ENCODE data around the gene CUX1.

Gene CUX1

DNA sequence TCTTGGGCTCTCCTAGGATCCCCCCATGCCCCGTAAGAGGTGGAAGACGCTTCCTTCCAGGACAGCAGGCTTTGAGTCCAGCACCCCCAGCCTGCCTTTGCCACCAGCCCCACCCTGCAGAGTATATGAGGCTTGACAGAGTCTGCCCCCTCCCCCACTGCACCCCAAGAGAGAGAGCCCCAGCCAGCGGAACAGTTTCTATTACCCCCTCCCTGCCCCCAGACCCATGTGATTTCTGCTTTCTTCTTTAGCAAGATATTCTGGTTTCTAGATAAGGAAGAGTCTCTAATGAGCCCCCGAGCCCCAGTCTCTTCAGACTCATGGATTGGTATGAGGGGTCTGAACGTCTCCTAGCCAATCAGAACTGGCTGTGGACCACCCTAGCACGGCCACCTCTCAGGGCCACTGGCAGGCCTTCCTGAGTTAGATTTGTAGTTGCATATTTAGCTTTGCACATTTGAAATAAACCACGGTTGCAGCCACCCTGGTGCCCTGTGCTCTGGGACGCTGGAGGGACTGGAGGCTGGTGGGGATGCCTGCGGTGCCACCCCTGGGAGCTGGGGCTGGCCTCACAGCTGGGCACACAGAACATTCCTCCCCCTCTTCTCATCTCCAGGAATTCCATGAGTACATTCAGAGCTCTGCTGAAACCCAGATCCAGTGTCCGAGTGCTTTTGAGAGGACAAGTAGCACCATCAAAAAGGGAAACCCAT lies 466.2 kb downstream of the CUX1 start:
- in situ Hi-C loops (cut with HindIII; ENCODE audit: low sequenced_read_pairs) = loop anchor here (10.0 kb wide), 1 partner anchor 131 kb away; no protein-coding TSS in a partner anchor
- no peak for DNase-seq (ENCODE audit: low read depth, low spot score)
- TF ChIP-seq, protein P1, sequence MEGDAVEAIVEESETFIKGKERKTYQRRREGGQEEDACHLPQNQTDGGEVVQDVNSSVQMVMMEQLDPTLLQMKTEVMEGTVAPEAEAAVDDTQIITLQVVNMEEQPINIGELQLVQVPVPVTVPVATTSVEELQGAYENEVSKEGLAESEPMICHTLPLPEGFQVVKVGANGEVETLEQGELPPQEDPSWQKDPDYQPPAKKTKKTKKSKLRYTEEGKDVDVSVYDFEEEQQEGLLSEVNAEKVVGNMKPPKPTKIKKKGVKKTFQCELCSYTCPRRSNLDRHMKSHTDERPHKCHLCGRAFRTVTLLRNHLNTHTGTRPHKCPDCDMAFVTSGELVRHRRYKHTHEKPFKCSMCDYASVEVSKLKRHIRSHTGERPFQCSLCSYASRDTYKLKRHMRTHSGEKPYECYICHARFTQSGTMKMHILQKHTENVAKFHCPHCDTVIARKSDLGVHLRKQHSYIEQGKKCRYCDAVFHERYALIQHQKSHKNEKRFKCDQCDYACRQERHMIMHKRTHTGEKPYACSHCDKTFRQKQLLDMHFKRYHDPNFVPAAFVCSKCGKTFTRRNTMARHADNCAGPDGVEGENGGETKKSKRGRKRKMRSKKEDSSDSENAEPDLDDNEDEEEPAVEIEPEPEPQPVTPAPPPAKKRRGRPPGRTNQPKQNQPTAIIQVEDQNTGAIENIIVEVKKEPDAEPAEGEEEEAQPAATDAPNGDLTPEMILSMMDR (IDR thresholded peaks at IDR 0.05; ENCODE audit: low read depth, low read length) = no peak
- H3K4me3 ChIP-seq (ENCODE audit: low read depth, low read length) = no peak overlapping the region

DNA sequence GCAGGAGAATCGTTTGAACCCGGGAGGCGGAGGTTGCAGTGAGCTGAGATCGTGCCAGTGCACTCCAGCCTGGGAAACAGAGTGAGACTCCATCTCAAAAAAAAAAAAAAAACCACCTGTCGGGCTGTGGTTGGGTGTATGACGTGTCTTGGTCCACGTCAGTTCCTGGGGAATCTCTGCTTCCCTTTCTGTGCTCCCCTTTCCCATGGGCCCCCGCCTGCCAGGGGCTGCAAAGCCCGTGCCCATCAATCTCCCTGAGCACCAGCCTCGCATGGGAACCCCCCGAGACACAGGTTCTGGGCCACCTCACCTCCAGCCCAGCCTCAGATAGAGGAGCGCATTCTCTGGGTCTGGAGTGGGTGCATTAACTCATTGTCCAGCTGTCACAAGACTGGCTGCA lies 467.0 kb downstream of the CUX1 start:
- no peak overlapping the region for H3K4me3 ChIP-seq (ENCODE audit: low read depth, low read length)
- no peak for DNase-seq (ENCODE audit: low read depth, low spot score)
- TF ChIP-seq, protein P1 (IDR thresholded peaks at IDR 0.05; ENCODE audit: low read depth, low read length) = no peak
- in situ Hi-C loops (cut with HindIII; ENCODE audit: low sequenced_read_pairs) = loop anchor here (10.0 kb wide), 1 partner anchor 130 kb away; no protein-coding TSS in a partner anchor

DNA sequence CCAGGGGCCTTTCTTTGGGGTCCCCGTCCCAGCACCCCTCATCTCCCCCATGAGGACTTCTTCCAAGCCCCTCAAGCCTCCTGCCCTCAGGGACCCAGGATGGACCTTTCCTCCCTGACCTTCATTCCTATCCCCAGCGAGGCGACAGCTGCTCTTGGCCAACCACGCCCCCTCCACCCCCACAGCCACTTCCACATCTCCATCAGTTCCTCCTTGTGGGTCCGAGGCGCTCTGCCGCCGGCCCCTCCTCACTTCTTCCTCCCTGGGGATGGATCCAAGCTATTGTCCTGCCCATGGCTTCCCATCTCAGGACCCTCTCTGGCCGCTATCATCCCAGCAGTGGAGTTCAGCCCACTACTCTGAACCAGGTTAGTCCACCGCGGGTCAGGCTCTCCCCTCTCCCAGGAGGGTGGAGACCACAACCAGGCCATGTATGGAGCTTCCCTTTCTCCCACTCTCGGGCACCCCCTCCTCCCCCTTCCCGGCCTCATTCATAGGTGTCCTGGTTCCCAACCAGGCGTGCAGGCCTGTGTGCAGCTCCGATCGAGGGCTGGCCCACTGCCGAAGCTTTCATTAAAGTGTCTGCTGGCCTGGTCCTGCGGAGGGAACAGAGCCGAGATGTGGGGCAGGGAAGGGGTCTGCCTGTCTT lies 467.6 kb downstream of the CUX1 start:
- in situ Hi-C loops (cut with HindIII; ENCODE audit: low sequenced_read_pairs) = loop anchor here (10.0 kb wide), 1 partner anchor 130 kb away; no protein-coding TSS in a partner anchor
- H3K4me3 ChIP-seq (ENCODE audit: low read depth, low read length) = no peak overlapping the region
- TF ChIP-seq, protein P1 (IDR thresholded peaks at IDR 0.05; ENCODE audit: low read depth, low read length) = no peak
- DNase-seq (ENCODE audit: low read depth, low spot score) = no peak

DNA sequence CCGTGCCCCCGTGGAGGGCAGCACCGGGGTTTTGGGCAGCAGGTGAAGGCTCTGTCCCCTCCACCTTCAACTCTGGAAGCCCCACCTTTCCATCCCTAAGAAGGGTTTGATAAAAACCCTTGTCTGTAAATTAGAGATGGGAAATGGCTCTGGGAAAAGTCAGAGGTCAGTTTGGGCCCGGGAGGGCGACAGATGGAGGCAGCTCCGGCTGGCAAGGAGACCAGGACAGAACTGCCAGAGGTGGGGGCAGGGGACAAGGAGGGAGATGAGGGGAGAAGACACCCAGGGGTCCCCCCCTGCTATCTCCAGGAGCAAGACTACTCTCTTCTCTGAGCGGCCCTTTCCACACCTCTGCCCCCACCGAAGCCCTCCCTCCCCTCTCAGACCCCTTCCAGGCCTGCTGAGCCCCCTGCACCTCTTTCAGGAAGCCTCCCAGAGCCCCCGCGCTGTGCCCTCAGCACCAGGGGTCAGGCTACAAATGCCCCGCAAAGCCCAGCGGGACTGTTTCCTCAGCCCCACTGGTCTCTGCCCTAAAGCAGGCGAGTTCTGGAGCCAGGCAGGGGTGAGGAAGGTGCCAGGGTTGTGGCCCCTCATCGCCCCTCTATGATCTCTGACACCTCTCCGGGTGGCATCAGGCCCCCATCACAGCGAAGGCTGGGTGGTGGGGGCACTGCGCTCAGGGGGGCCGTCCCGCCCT lies 468.3 kb downstream of the CUX1 start:
- no peak for DNase-seq (ENCODE audit: low read depth, low spot score)
- H3K4me3 ChIP-seq (ENCODE audit: low read depth, low read length) = peak overlapping the region; percentile 43
- TF ChIP-seq, protein P1 (IDR thresholded peaks at IDR 0.05; ENCODE audit: low read depth, low read length) = no peak
- in situ Hi-C loops (cut with HindIII; ENCODE audit: low sequenced_read_pairs) = loop anchor here (10.0 kb wide), 1 partner anchor 129 kb away; no protein-coding TSS in a partner anchor

DNA sequence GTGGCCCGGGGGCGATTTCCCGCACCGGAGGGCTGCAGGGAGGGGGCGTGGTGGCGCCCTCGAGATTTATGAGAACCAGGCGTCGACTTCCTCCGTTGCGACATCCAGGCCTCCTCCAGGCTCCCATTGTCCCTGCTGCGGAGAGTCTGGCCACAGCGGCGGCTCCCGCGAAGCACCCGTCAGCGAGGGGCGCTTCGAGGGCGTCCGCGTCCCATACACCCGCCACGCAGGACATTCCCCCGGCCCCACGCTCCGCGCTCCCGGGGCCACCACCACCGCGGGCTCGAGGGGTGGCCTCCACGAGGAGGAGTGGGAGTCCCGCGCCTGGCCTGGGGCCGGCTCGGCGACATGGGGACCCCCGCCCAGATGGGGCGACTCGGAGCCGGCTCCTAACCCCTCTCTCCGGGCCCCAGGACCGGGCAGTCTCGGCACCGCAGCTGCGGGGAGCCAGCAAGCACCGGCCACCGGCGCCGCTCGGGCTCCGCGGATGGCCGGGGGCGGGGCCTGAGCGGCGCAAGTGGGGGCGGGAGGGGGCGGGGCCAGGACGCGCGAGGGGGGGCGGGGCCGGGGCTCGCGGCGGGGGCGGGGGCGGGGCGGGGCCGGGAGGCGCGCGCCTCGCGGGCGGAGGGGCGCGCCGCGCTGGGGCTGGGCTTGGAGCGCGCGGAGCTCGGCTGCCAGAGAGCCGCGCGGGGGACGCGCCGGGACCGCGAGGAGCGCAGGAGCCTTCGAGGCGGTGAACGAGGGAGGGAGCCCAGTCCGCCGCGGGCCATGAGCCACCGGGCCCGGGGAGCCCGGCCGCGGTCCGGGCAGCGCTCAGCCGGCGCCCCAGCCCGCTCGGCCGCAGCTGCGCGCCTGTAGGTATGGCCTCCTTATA lies 469.0 kb downstream of the CUX1 start, which contains the start of gene SH2B2:
Gene SH2B2, plus strand, starts transcription at position 632 of the 874 bp plus-strand sequence. CDS start 13,683 bp downstream, outside the sequence.
- in situ Hi-C loops (cut with HindIII; ENCODE audit: low sequenced_read_pairs) = loop anchor here (10.0 kb wide), 1 partner anchor 128 kb away; no protein-coding TSS in a partner anchor
- DNase-seq (ENCODE audit: low read depth, low spot score) = peak; percentile 19
- H3K4me3 ChIP-seq (ENCODE audit: low read depth, low read length) = peak within 1 kb of the TSS; percentile 54
- TF ChIP-seq, protein P1 (IDR thresholded peaks at IDR 0.05; ENCODE audit: low read depth, low read length) = no peak
